PFSK-1 (cell line): ENCODE measurements around the gene EPHA4.

Experiments used
- FOXP2 ChIP-seq: optimal IDR thresholded peaks from 2 replicates; pipeline ENCODE3; 2011; ENCODE audit warnings: borderline replicate concordance, control low read depth, inconsistent platforms; ENCODE audit not compliant: insufficient read depth; ENCODE audit errors: extremely low read length, extremely low read depth
- POLR2AphosphoS5 ChIP-seq: IDR thresholded peaks from 2 replicates; pipeline ENCODE4 v1.6.1; 2012; ENCODE audit warnings: low read depth, mild to moderate bottlenecking, control low read depth, low read length, moderate library complexity
- REST ChIP-seq, 2 experiments: IDR thresholded peaks; 2 replicates each; pipeline versions ENCODE4 v1.6.1 to v1.8.0; 2011 to 2012; ENCODE audit warnings: low read depth in 2 of 2, low read length in 2 of 2, control low read depth in 1 of 2, inconsistent platforms in 1 of 2, mild to moderate bottlenecking in 1 of 2, moderate library complexity in 1 of 2; ENCODE audit not compliant: insufficient read depth in 1 of 2
- SIN3A ChIP-seq: IDR thresholded peaks from 2 replicates; pipeline ENCODE4 v1.6.1; 2012; ENCODE audit warnings: mild to moderate bottlenecking, low read length, moderate library complexity, borderline replicate concordance; ENCODE audit not compliant: insufficient read depth
- TAF1 ChIP-seq: IDR thresholded peaks from 2 replicates; pipeline ENCODE4 v1.6.1; 2012; ENCODE audit warnings: low read length, control low read depth, borderline replicate concordance; ENCODE audit not compliant: insufficient read depth

EPHA4 gene

GRCh38 chr2:221374234-221374633 lies 197.9 kb downstream of the EPHA4 start:
- TF ChIP-seq POLR2AphosphoS5 (no peak), TAF1 (no peak), REST (IDR thresholded peaks at IDR 0.05; ENCODE audit: insufficient read depth in 1 of 2, low read depth in 2 of 2, low read length in 2 of 2) (no peak), FOXP2 (no peak), SIN3A (no peak)

GRCh38 chr2:221372907-221373306 lies 199.2 kb downstream of the EPHA4 start:
- TF ChIP-seq FOXP2: no peak
- TF ChIP-seq POLR2AphosphoS5: no peak
- no peak for TF ChIP-seq TAF1
- TF ChIP-seq REST (IDR thresholded peaks at IDR 0.05; ENCODE audit: insufficient read depth in 1 of 2, low read depth in 2 of 2, low read length in 2 of 2): no peak
- TF ChIP-seq SIN3A: no peak

GRCh38 chr2:221372159-221372884 lies 199.8 kb downstream of the EPHA4 start:
- TF ChIP-seq POLR2AphosphoS5 (no peak), SIN3A (no peak), TAF1 (no peak)

- no peak for TF ChIP-seq SIN3A
- TF ChIP-seq TAF1: no peak
- TF ChIP-seq REST (IDR thresholded peaks at IDR 0.05; ENCODE audit: insufficient read depth in 1 of 2, low read depth in 2 of 2, low read length in 2 of 2): no peak
- TF ChIP-seq FOXP2: no peak
- no peak for TF ChIP-seq POLR2AphosphoS5
Observed at GRCh38 chr2:221371347-221371746, 200.8 kb downstream of the EPHA4 start.

GRCh38 chr2:221370857-221371211 lies 201.3 kb downstream of the EPHA4 start:
- TF ChIP-seq SIN3A: no peak
- TF ChIP-seq POLR2AphosphoS5: no peak
- TF ChIP-seq TAF1: no peak
- no peak for TF ChIP-seq REST (IDR thresholded peaks at IDR 0.05; ENCODE audit: insufficient read depth in 1 of 2, low read depth in 2 of 2, low read length in 2 of 2)
- no peak for TF ChIP-seq FOXP2
